ENCODE data around the gene LIMS1.
"Not testable (repeated sequence)": the region's sequence is repeated elsewhere in the genome, so short reads cannot be mapped to it uniquely, and the experiment has no call there.

LIMS1 gene

GRCh38 chr2:108552566-108552965 is 18.3 kb downstream of the LIMS1 start:
- DNase-seq (ENCODE audit: low read depth), result no peak

- no peak for DNase-seq (ENCODE audit: low read depth)
These were observed 19.1 kb downstream of the LIMS1 start for GRCh38 chr2:108553209-108553919.

- DNase-seq (ENCODE audit: low read depth), result no peak
These were observed 20.3 kb downstream of the LIMS1 start for GRCh38 chr2:108554528-108554927.

DNA sequence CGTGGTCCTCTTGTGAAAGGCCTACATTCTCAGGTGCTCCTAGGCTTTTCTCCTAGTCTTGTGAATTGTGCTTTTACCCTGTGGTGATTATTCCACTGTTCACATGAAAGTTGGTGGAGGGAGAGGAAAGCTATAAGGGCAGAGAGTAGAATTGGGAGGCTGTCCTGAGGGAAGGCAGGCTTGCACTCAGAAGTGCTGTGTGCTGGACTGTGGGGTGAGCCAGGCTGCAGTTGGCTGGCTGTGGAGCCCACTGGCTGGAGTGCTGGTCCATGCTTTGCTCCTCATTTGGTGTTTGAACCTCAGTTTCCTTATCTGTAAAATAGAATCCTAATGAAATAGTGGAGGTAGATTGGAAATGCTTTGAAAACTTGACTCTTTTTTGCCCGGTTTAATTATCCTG is 21.3 kb downstream of the LIMS1 start:
- DNase-seq (ENCODE audit: low read depth), result no peak

DNA sequence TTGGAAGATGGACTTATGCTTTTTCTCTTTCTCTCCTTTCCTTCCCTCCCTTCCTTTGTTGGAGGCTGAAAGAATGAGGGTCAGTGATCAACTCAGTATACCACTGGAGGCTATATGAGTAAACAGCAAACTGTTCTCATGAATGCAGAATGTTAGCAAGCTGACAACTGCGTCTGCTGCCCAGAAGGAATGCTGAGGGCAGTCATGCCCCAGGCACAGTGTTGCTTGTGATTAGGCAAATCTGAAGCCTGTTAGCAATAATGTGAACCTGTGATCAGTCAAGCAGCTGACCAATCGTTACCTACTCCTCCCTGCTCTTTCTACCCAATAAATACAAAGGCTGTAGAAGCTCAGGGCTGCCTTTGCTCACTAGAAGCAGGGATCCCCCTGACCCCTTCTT is 22.3 kb downstream of the LIMS1 start:
- not testable (repeated sequence) for DNase-seq (ENCODE audit: low read depth)

DNA sequence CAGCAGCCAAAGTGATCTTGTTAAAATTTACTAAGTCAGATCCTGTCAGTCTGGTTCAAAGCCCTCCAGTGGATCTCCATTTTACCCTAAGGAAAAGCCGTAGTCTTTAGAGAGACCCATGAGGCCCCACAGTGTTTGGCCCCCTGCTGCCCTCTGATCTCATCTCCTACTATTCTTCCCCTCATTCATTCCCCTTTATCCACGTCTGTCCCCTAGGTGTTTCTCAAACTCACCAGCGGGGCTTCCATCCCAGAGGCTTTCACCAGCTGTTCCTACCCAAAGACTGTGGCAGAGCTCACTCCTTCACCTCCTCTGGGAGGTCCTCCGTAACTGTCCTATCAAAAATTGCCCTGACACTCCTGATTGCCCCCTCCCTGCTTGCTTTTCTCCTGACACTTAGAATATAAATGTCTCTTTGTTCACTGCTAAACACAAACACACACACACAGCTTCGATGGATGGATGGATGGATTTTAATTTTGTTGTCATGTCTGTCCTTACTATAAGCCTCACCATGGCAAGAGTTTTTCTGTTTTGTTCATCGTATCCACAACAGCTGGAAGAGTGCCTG is 26.1 kb downstream of the LIMS1 start:
- DNase-seq (ENCODE audit: low read depth), result no peak

GRCh38 chr2:108560895-108561530 is 26.7 kb downstream of the LIMS1 start:
- no peak for DNase-seq (ENCODE audit: low read depth)

- DNase-seq (ENCODE audit: low read depth), result no peak
These were observed 28.0 kb downstream of the LIMS1 start for GRCh38 chr2:108562274-108562673.

DNA sequence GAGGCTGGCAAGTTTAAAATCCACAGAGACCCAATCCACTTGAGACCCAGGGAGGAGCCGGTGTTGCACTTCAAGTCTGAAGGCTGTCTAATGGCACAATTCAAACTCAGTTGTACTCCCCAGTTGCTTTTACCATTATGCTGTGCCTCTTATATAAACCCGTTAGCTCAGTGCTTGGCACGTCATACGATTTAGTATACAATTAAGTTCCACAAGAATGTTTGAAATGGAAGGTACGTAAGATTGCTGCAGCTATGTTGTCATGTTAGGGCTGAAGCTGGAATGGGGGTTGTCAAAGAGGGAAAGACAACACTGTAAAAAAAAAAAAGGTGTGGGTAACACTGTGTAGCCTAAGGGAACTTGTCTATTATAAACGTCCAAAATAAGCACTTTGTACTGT is 30.2 kb downstream of the LIMS1 start:
- no peak for DNase-seq (ENCODE audit: low read depth)

DNA sequence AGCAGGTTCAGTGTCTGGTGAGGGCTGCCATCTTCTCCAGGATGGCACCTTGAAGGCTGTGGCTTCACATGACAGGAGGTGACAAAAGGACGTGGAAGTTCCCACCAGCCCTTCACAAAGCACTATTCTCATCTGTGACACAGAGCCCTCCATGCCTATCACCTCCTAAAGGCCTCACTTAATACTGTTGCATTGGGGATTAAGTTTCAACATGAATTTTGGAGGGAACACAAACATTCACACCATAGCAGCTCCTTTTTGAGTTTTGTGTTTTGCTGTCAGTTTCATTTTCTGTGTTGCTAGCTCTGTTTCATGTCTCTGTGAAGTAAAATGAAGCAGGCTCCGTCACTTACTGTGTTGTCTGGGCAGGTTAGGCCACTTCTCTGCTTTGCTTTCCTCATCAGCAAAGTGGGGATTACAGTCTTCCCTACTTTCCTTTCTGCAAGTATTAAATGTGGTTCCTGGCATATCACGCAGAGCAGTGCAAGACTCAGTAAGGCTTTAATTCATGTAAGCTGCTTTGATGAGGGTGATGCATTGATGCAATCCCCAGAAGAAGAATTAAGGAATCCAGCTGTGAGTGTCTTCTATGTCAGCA is 31.6 kb downstream of the LIMS1 start:
- DNase-seq (ENCODE audit: low read depth), result no peak

DNA sequence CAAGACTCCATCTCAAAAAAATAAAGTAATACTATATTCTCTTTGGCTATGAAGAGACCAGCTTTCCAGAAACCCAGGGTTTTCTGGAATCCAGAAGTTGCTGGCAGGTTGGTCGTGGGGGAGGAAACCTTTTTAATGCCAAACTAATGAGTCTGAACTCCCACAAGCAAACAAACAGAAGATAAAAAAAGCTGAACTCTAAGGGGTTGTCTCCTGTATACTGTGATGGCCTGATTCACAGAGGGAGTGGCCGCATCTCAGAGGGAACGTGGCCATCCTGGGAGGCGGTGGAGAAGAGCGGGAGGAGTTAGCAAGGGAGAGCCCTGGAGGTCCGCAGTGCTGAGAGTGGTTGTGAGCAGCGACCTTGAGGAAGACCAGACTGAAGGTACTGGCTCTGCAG is 36.1 kb downstream of the LIMS1 start:
- DNase-seq (ENCODE audit: low read depth), result no peak

DNA sequence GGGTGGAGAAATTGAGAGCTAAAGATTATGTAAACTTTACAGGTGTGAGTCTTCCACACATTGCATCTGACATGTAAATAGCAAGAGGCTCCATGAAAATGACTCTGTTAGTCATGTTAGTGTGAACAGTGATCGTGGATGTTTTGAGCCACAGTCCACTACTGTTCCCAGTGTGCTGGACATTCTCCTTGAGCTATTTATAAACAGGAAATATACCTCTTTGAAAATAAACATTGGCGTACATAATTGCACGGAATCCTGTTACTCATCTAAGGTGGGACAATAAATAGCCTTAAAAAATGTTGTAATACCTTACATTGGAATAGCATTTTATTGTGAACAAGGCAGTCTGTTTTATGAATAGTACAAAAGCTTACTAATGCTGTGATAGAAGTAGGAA is 37.0 kb downstream of the LIMS1 start:
- DNase-seq (ENCODE audit: low read depth), result no peak

GRCh38 chr2:108573061-108573460 is 38.8 kb downstream of the LIMS1 start:
- no peak for DNase-seq (ENCODE audit: low read depth)

DNA sequence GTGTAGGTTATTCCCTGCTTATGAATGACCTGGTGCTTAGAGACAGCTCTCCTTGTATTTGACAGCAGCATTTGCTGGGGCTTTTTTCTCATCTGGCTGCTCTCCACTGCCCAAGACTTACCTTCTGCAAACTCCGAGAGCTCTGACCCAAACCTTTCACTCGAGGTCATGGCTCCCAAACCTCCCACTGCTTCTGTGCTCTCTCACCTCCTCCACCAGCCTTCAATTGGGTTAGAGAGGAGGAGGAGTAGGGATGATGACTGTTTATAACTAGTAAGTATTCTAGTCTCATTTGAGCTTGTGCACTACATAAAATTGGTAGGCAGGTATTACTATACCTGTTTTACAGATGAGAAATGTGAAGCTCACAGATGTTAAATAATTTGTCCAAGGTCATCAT is 40.1 kb downstream of the LIMS1 start:
- DNase-seq (ENCODE audit: low read depth), result no peak

GRCh38 chr2:108575132-108575966 is 41.1 kb downstream of the LIMS1 start:
- no peak for DNase-seq (ENCODE audit: low read depth)

- DNase-seq (ENCODE audit: low read depth), result no peak
These were observed 42.8 kb downstream of the LIMS1 start for GRCh38 chr2:108577099-108577498.

DNA sequence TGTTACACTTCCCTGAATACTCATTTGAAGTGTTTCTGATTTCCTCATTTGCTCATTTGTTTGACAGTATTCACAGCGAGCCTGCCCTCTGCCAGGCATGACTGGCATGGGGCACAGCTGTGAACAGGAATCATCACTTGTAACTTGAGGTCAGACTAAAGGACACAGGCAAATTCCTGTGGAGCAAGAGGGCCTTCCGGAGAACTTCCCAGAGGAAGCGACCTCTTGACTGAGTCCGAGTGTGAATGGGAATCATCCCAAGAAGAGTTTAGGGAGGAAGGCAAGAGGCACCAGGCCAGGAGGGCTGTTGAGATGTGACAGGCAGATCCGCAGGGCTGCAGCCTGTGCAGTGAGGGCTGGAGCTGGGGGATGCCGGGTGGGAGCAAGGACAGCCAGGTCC is 45.4 kb downstream of the LIMS1 start:
- no peak for DNase-seq (ENCODE audit: low read depth)

- DNase-seq (ENCODE audit: low read depth), result no peak
These were observed 45.8 kb downstream of the LIMS1 start for GRCh38 chr2:108580050-108580449.

GRCh38 chr2:108583903-108584520 is 49.7 kb downstream of the LIMS1 start:
- peak; percentile 21 for DNase-seq (ENCODE audit: low read depth)

GRCh38 chr2:108585436-108585835 is 51.2 kb downstream of the LIMS1 start:
- DNase-seq (ENCODE audit: low read depth), result no peak

DNA sequence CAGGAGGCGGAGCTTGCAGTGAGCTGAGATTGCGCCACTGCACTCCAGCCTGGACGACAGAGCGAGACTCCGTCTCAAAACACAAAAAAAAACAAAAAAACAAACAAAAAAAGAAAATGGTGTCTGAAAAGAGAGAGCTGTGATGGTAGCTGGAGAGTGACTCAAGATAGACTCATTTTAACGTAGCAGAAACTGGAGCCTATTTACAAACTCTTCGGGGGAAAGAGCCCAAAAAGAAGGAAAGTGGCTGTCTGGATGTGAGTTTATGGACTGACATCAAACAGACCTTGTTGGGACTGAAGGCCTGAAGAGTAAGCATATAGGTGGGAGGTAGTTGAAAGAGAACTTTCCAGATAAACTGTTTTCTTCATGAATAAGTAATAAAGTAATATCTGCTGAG is 51.8 kb downstream of the LIMS1 start:
- DNase-seq (ENCODE audit: low read depth), result no peak

DNA sequence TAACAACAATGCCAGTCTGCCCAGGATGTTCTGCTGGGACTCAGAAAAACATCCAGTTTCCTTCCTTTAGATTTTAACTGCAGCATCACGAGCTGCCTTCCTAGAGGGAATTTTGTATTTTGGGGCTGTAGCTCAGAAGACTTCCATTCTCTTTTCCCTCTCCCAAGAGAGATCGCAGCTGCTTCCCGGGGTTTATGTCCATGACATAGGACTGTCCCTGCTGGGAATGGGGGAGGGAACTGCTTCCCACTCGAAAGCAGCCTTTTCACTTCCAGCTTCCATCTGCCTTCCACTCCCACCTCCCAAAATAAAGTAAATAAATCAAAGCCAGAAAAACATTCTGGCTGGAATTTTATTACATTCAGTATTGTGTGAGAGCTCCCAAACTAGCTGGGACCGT is 52.4 kb downstream of the LIMS1 start:
- no peak for DNase-seq (ENCODE audit: low read depth)

Measured in stimulated activated CD8-positive, alpha-beta memory T cell treated with anti-CD3 and anti-CD28 coated beads, Interleukin-15, amount 100 ng/mL, for 1 hour (primary cell).